Gastrocnemius medialis (tissue), 4 donors: ENCODE measurements around the gene STRN4. TPM values are rescaled to one million over a fixed set of nuclear protein-coding genes. Genes with fewer than 3 reads are reported as not detected.

Source experiments
- ATAC-seq, 2 donors: fragments of 150-250 bp; one replicate each; pipeline ENCODE4 v1.9.1; 2016
- DNase-seq, 2 donors: peaks; one replicate each; pipeline ENCODE4 v3.0.0-alpha.2; 2019
- H3K27ac ChIP-seq, 4 donors: fragments of 200-600 bp; sonication (generic); 1 replicate in 1 of 4; 2 replicates in 3 of 4; pipeline ENCODE4 v1.5.1; 2016 to 2018; ENCODE audit warnings: mild to moderate bottlenecking in 2 of 4, moderate library complexity in 1 of 4
- H3K27me3 ChIP-seq, 3 donors: fragments of 200-600 bp; sonication (generic) in 2 of 3; 1 replicate in 1 of 3; 2 replicates in 2 of 3; pipeline versions ENCODE4 v1.5.1 to v1.6.0; 2016 to 2019; ENCODE audit warnings: mild to moderate bottlenecking in 1 of 3, moderate library complexity in 1 of 3
- H3K36me3 ChIP-seq, 2 donors: fragments of 200-600 bp; sonication (generic) in 1 of 2; one replicate each; pipeline ENCODE4 v1.5.1; 2017 to 2018
- H3K4me1 ChIP-seq, 2 donors: fragments of 200-600 bp; sonication (generic) in 1 of 2; one replicate each; pipeline ENCODE4 v1.5.1; 2016 to 2017; ENCODE audit warnings: mild to moderate bottlenecking in 2 of 2
- H3K4me3 ChIP-seq, 4 donors: fragments of 200-600 bp; sonication (generic) in 3 of 4; 1 replicate in 1 of 4; 2 replicates in 3 of 4; pipeline ENCODE4 v1.5.1; 2016 to 2019; ENCODE audit warnings: mild to moderate bottlenecking in 2 of 4
- H3K9me3 ChIP-seq, 3 donors: fragments of 200-600 bp; sonication (generic) in 2 of 3; 1 replicate in 1 of 3; 2 replicates in 2 of 3; pipeline ENCODE4 v1.5.1; 2016 to 2019
- CTCF ChIP-seq, 5 experiments: fragments of 450-650 bp in 3 of 5; fragments of 200-600 bp in 2 of 5; sonication (generic) in 2 of 5; IDR thresholded peaks in 4 of 5; conservative IDR thresholded peaks in 1 of 5; 1 replicate in 4 of 5; 2 replicates in 1 of 5; pipeline ENCODE4 v1.5.1; 2016 to 2019; ENCODE audit warnings: antibody characterized with exemption in 5 of 5, mild to moderate bottlenecking in 3 of 5, moderate library complexity in 3 of 5
- POLR2A ChIP-seq, 2 donors: fragments of 450-650 bp; IDR thresholded peaks; one replicate each; pipeline ENCODE4 v1.6.1; 2017; ENCODE audit warnings: antibody characterized with exemption in 2 of 2, mild to moderate bottlenecking in 2 of 2, moderate library complexity in 2 of 2
- in situ Hi-C, 4 donors: fragments of 200-750 bp; cut with MboI; loops; one replicate each; pipeline versions ENCODE4 v1.15.0 to v1.8.0; 2017; ENCODE audit warnings: low sequenced_read_pairs in 4 of 4
- intact Hi-C: fragments of 100-400 bp; cut with DNase I; formaldehyde crosslinking; loops from one replicate; pipeline ENCODE4 v1.15.1; 2023; ENCODE audit warnings: low total_unique reads
- total RNA-seq, 4 donors: library from RNA; depleted of rRNA; stranded (reverse); fragments of >200 nt; gene quantifications; one replicate each; pipeline versions ENCODE4 v1.1.0 to v1.2.3, GENCODE V29; 2016

STRN4 gene
- total RNA-seq, 4 donors from 2014 or later, result 45.5 to 75.7 (median 57.9) TPM

GRCh38 chr19:46728208-46728607, 18.0 kb downstream of the STRN4 start:
- Histone ChIP-seq H3K36me3 (peaks cover 0 to 83% of the 10 kb centered on the region in 2 donors), H3K27me3 (no peaks in the 10 kb centered on the region), H3K27ac (peak overlapping the region in 3 of 4 donors; percentile 60 to 63 (median 61)), H3K4me3 (no peak overlapping the region), H3K9me3 (no peaks in the 10 kb centered on the region), H3K4me1 (peaks cover 6 to 7% of the 10 kb centered on the region in 2 donors)
- DNase-seq, result no peak
- ATAC-seq, result peak; percentile 19 to 48
- TF ChIP-seq CTCF (IDR thresholded peaks at IDR 0.05 in 4 of 5, conservative IDR thresholded peaks at IDR 0.05 in 1 of 5) (no peak), POLR2A (IDR thresholded peaks at IDR 0.05) (peak in 1 of 2 donors; percentile 28)
- intact Hi-C loops (loop anchor here (1.0 kb wide), 1 partner anchor 24 kb away; no protein-coding TSS in a partner anchor), in situ Hi-C loops (no loop called here)

- ATAC-seq, result no peak
- peaks cover 0 to 83% of the 10 kb centered on the region in 2 donors for H3K36me3 ChIP-seq
- no peak for DNase-seq
- intact Hi-C loops (loop anchor here (1.0 kb wide), 1 partner anchor 23 kb away; no protein-coding TSS in a partner anchor), in situ Hi-C loops (no loop called here)
- no peak for TF ChIP-seq CTCF (IDR thresholded peaks at IDR 0.05 in 4 of 5, conservative IDR thresholded peaks at IDR 0.05 in 1 of 5)
- TF ChIP-seq POLR2A (IDR thresholded peaks at IDR 0.05), result no peak
- no peak overlapping the region for H3K4me3 ChIP-seq
- H3K27ac ChIP-seq, result peak overlapping the region in 3 of 4 donors; percentile 54 to 61 (median 60)
- no peaks in the 10 kb centered on the region for H3K9me3 ChIP-seq
- H3K4me1 ChIP-seq, result peaks cover 6 to 7% of the 10 kb centered on the region in 2 donors
- H3K27me3 ChIP-seq, result no peaks in the 10 kb centered on the region
Measured at GRCh38 chr19:46727757-46728156, 18.5 kb downstream of the STRN4 start.

GRCh38 chr19:46726971-46727501, 19.2 kb downstream of the STRN4 start:
- no peak for TF ChIP-seq POLR2A (IDR thresholded peaks at IDR 0.05)
- TF ChIP-seq CTCF (IDR thresholded peaks at IDR 0.05 in 4 of 5, conservative IDR thresholded peaks at IDR 0.05 in 1 of 5), result no peak
- H3K4me1 ChIP-seq, result peaks cover 6 to 7% of the 10 kb centered on the region in 2 donors
- H3K27me3 ChIP-seq, result no peaks in the 10 kb centered on the region
- in situ Hi-C loops (no loop called here), intact Hi-C loops (no loop called here)
- H3K27ac ChIP-seq, result peak overlapping the region in 3 of 4 donors; percentile 24 to 61 (median 60)
- no peaks in the 10 kb centered on the region for H3K9me3 ChIP-seq
- no peak overlapping the region for H3K4me3 ChIP-seq
- ATAC-seq (no peak), DNase-seq (no peak)
- H3K36me3 ChIP-seq, result peaks cover 0 to 83% of the 10 kb centered on the region in 2 donors

- H3K4me3 ChIP-seq, result no peak overlapping the region
- no peak overlapping the region for H3K27ac ChIP-seq
- no peak for DNase-seq
- no peaks in the 10 kb centered on the region for H3K27me3 ChIP-seq
- no peaks in the 10 kb centered on the region for H3K9me3 ChIP-seq
- TF ChIP-seq POLR2A (IDR thresholded peaks at IDR 0.05), result no peak
- no peak for TF ChIP-seq CTCF (IDR thresholded peaks at IDR 0.05 in 4 of 5, conservative IDR thresholded peaks at IDR 0.05 in 1 of 5)
- peaks cover 0 to 83% of the 10 kb centered on the region in 2 donors for H3K36me3 ChIP-seq
- in situ Hi-C loops (no loop called here), intact Hi-C loops (no loop called here)
- no peak for ATAC-seq
- peaks cover 6 to 7% of the 10 kb centered on the region in 2 donors for H3K4me1 ChIP-seq
Measured at GRCh38 chr19:46726551-46726950, 19.7 kb downstream of the STRN4 start.
